Vagina (tissue), 2 donors: Measurements from ENCODE around the gene GBF1.

ENCODE experiments used
- POLR2A ChIP-seq, 2 donors: fragments of 450-650 bp; IDR thresholded peaks; one replicate each; pipeline ENCODE4 v1.6.1; 2017; ENCODE audit warnings: antibody characterized with exemption in 2 of 2, mild to moderate bottlenecking in 2 of 2, moderate library complexity in 2 of 2
- POLR2AphosphoS5 ChIP-seq, 2 donors: sonication (generic); formaldehyde crosslinking; IDR thresholded peaks; one replicate each; pipeline ENCODE4 v1.9.0; 2017; ENCODE audit warnings: antibody characterized with exemption in 2 of 2, mild to moderate bottlenecking in 2 of 2, low read depth in 1 of 2; ENCODE audit not compliant: insufficient read depth in 1 of 2
- TF ChIP-seq, protein P1 (sequence below), 3 experiments: fragments of 450-650 bp in 2 of 3; fragments of 200-600 bp in 1 of 3; sonication (generic) in 1 of 3; IDR thresholded peaks; one replicate each; pipeline ENCODE4 v1.5.1; 2017 to 2019; ENCODE audit warnings: antibody characterized with exemption in 3 of 3, mild to moderate bottlenecking in 2 of 3, moderate library complexity in 2 of 3

DNA sequence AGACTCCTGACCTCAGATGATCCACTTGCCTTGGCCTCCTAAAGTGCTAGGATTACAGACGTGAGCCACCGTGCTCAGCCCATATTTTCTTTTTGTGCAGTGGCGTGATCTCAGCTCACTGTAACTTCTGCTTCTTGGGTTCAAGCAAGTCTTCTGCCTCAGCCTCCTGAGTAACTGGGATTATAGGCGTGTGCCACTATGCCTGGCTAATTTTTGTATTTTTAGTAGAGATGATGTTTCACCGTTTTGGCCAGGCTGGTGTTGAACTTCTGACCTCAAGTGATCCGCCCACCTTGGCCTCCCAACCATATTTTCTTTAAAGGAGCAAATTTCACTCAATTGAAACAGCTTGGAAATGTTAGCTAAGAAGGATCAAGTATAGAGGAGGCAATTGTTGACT lies 16.5 kb downstream of the GBF1 start:
- TF ChIP-seq POLR2A (IDR thresholded peaks at IDR 0.05), result no peak
- TF ChIP-seq, protein P1, sequence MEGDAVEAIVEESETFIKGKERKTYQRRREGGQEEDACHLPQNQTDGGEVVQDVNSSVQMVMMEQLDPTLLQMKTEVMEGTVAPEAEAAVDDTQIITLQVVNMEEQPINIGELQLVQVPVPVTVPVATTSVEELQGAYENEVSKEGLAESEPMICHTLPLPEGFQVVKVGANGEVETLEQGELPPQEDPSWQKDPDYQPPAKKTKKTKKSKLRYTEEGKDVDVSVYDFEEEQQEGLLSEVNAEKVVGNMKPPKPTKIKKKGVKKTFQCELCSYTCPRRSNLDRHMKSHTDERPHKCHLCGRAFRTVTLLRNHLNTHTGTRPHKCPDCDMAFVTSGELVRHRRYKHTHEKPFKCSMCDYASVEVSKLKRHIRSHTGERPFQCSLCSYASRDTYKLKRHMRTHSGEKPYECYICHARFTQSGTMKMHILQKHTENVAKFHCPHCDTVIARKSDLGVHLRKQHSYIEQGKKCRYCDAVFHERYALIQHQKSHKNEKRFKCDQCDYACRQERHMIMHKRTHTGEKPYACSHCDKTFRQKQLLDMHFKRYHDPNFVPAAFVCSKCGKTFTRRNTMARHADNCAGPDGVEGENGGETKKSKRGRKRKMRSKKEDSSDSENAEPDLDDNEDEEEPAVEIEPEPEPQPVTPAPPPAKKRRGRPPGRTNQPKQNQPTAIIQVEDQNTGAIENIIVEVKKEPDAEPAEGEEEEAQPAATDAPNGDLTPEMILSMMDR (IDR thresholded peaks at IDR 0.05), result no peak
- TF ChIP-seq POLR2AphosphoS5 (IDR thresholded peaks at IDR 0.05; ENCODE audit: insufficient read depth in 1 of 2, low read depth in 1 of 2), result no peak
